Ishikawa (cell line): ENCODE measurements around the gene OR52K1.

Experiments used
- CEBPB ChIP-seq: IDR thresholded peaks from 2 replicates; pipeline ENCODE4 v1.6.1; 2012
- CREB1 ChIP-seq: IDR thresholded peaks from 2 replicates; pipeline ENCODE4 v1.6.1; 2012; ENCODE audit warnings: low read depth
- EP300 ChIP-seq: IDR thresholded peaks from 2 replicates; pipeline ENCODE4 v1.6.1; 2012; ENCODE audit warnings: borderline replicate concordance
- FOXM1 ChIP-seq: IDR thresholded peaks from 2 replicates; pipeline ENCODE4 v1.6.1; 2012; ENCODE audit warnings: low read depth, borderline replicate concordance
- MAX ChIP-seq: IDR thresholded peaks from 2 replicates; pipeline ENCODE4 v1.6.1; 2012
- NFIC ChIP-seq: IDR thresholded peaks from 2 replicates; pipeline ENCODE4 v1.6.1; 2012
- RAD21 ChIP-seq: IDR thresholded peaks from 2 replicates; pipeline ENCODE4 v1.6.1; 2012; ENCODE audit warnings: low read depth
- TAF1 ChIP-seq: IDR thresholded peaks from 2 replicates; pipeline ENCODE4 v1.6.1; 2012; ENCODE audit warnings: low read depth, mild to moderate bottlenecking
- TCF12 ChIP-seq: IDR thresholded peaks from 2 replicates; pipeline ENCODE4 v1.6.1; 2012; ENCODE audit warnings: low read depth
- TEAD4 ChIP-seq: IDR thresholded peaks from 2 replicates; pipeline ENCODE4 v1.6.1; 2012
- YY1 ChIP-seq: IDR thresholded peaks from 2 replicates; pipeline ENCODE4 v1.6.1; 2012; ENCODE audit warnings: low read depth
- TF ChIP-seq, protein P1 (sequence below): IDR thresholded peaks from 2 replicates; pipeline ENCODE4 v1.6.1; 2012; ENCODE audit warnings: low read depth, mild to moderate bottlenecking

GRCh38 chr11:4467811-4468606, 14.4 kb upstream of the OR52K1 start:
- TF ChIP-seq YY1: no peak
- TF ChIP-seq TAF1: no peak
- no peak for TF ChIP-seq CREB1
- TF ChIP-seq EP300: no peak
- no peak for TF ChIP-seq MAX
- no peak for TF ChIP-seq TCF12
- TF ChIP-seq RAD21: no peak
- TF ChIP-seq NFIC: no peak
- TF ChIP-seq FOXM1: no peak
- no peak for TF ChIP-seq TEAD4
- TF ChIP-seq, protein P1, sequence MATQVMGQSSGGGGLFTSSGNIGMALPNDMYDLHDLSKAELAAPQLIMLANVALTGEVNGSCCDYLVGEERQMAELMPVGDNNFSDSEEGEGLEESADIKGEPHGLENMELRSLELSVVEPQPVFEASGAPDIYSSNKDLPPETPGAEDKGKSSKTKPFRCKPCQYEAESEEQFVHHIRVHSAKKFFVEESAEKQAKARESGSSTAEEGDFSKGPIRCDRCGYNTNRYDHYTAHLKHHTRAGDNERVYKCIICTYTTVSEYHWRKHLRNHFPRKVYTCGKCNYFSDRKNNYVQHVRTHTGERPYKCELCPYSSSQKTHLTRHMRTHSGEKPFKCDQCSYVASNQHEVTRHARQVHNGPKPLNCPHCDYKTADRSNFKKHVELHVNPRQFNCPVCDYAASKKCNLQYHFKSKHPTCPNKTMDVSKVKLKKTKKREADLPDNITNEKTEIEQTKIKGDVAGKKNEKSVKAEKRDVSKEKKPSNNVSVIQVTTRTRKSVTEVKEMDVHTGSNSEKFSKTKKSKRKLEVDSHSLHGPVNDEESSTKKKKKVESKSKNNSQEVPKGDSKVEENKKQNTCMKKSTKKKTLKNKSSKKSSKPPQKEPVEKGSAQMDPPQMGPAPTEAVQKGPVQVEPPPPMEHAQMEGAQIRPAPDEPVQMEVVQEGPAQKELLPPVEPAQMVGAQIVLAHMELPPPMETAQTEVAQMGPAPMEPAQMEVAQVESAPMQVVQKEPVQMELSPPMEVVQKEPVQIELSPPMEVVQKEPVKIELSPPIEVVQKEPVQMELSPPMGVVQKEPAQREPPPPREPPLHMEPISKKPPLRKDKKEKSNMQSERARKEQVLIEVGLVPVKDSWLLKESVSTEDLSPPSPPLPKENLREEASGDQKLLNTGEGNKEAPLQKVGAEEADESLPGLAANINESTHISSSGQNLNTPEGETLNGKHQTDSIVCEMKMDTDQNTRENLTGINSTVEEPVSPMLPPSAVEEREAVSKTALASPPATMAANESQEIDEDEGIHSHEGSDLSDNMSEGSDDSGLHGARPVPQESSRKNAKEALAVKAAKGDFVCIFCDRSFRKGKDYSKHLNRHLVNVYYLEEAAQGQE: no peak
- no peak for TF ChIP-seq CEBPB
